GM23248 (cell line): ENCODE results near the gene RARS1.

ENCODE experiments used
- EZH2 ChIP-seq: fragments of 200-600 bp; sonication (generic); IDR thresholded peaks from 2 replicates; pipeline ENCODE4 v1.6.1; 2018; ENCODE audit warnings: antibody characterized with exemption, mild to moderate bottlenecking; ENCODE audit not compliant: insufficient read depth, poor library complexity, severe bottlenecking
- EZH2phosphoT487 ChIP-seq: fragments of 200-600 bp; sonication (generic); IDR thresholded peaks from 2 replicates; pipeline ENCODE4 v1.6.1; 2018; ENCODE audit warnings: antibody characterized with exemption, moderate library complexity, mild to moderate bottlenecking, low read depth; ENCODE audit not compliant: insufficient read depth

GRCh38 chr5:168502563-168503237 lies 16.4 kb downstream of the RARS1 start:
- TF ChIP-seq EZH2, result no peak
- TF ChIP-seq EZH2phosphoT487, result no peak
